HG03280 (cell line): ENCODE data around the gene GPRIN2.
"Not testable (repeated sequence)": the region's sequence is repeated elsewhere in the genome, so short reads cannot be mapped to it uniquely, and the experiment has no call there.

ENCODE experiments used
- ATAC-seq: cut with Tn5 transposase; IDR thresholded peaks from one replicate; pipeline ENCODE4 v1.9.1; 2021; ENCODE audit warnings: mild to moderate bottlenecking, moderate library complexity; ENCODE audit not compliant: unreplicated experiment

GPRIN2 gene

DNA sequence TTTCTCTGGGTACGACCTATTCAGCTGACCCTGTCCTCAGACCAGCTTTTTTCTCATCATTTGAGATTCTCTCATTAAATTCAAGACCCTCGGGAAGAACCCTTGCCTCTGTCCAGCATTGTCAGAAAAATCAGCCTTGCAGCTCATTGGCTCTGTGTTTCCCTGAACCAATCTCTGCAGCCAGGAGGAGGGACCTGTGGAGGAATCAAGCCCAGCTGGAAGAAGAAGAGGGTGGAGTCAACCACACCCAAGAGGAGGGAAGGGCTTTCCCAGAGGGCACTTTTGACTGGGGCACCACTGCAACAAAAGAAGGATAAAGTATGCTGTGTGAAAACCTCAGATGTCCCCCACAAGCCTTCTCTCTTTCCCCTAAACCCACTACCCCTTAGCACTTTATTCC is 14.2 kb upstream of the GPRIN2 start:
- ATAC-seq: not testable (repeated sequence)

DNA sequence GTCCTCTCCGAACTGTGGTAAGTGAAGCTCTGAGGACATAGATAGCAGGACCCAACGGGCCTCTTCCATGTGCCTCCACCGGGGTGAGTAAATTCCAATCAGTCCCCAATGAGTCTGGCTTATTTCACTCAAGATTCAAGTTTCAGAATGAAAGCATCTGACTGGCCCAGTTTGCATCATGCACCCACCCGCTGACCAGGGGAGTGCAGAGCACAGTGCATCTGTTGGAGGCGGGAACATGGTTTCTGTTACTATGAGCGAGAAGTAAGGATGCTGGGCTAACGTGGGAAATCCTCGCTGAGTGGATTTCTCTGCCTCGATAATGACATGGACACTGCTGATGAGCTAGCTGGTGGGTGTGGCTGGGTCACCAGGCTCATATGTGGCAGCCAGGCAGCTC is 10.7 kb upstream of the GPRIN2 start:
- not testable (repeated sequence) for ATAC-seq

DNA sequence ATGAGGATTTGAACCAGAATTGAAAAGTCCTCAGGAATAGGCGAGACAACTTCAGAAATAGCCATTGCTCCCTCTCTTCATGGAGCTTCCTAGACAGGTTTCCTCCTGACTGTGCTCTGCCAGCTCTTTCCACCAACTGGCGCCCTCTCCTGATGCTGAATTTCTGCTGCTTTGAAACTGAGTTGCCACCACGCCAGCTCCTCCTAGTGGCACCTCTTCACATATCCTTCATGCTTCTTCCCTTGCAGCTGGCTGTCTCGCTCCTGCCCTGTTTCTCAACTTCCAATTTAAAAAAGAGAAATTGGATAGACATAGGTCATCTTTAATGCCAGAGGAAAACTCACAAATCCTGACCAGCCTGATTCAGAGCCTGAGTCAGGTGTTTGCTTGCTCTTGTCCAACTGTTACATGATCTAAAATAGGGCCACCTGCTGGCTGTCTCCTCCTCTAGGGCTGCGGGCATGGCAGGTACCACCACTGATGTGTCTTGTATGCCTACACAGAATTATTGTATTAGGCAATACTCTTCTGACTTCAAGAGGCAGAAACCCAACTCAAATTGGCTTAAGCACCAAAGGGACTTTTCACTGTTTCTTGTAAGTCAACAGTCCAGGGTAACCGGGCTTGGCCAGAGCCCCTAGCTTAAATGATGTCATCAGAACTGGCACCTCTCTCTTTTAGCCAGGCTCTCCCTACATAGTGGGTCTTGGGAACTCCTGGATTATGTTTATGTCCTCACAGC is 9.3 kb upstream of the GPRIN2 start:
- peak; percentile 58 for ATAC-seq

DNA sequence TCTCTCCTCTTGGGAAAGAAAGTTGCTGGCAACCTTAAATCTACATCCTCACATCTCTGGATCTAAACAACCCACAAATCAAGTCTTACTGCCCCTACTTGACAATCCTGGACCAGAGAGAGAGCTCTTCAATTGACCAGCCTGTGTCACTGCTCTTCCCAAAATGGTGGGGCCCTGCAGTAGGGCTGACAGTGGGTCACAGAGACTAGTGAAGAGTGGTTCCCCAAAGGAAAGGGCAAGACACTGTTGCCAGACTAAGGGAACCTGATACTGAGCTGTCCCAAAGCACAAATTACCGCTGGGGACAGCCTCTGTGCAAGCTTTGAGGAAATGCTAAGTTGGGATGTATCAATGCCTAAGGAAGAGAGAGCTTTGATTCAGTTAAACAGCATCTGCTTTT is 4.5 kb upstream of the GPRIN2 start:
- ATAC-seq: no peak

DNA sequence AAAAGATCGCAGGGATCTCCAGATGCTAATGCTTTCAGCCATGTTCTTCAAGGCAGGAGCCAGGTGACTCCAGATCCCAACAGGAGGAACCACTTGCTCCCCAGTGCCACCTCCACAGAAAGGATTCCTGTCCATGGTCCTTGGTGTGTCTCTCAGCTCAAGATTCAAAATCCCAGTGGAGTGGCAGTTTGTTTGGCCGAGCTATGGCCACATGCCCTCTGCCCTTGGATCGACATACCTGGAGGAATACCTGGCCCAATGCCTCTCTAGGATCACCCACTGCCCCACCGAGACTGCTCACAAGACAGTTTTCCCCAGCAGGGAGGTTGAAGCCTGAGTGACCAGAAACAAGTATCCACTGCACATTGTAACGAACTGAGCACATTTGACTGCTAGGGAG is 3.9 kb upstream of the GPRIN2 start:
- no peak for ATAC-seq

DNA sequence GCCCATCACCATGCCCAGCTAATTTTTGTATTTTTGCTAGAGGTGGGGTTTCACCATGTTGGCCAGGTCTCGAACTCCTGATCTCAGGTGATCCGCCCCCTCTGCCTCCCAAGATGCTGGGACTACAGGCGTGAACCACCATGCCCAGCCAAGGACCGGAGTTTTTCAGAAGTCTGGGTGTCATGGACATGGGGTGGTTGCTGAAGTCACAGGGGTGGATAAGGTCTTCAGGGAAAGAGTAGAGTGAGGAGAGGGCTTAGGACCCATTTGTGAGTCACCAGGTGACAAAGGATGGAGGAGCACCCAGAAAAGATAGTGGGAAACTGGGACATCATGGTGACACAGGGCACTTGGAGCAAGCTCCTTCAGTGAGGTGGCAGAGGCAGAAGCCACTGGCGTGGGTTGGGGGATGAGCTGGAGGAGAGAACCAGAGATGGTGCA is 2.8 kb upstream of the GPRIN2 start:
- no peak for ATAC-seq

DNA sequence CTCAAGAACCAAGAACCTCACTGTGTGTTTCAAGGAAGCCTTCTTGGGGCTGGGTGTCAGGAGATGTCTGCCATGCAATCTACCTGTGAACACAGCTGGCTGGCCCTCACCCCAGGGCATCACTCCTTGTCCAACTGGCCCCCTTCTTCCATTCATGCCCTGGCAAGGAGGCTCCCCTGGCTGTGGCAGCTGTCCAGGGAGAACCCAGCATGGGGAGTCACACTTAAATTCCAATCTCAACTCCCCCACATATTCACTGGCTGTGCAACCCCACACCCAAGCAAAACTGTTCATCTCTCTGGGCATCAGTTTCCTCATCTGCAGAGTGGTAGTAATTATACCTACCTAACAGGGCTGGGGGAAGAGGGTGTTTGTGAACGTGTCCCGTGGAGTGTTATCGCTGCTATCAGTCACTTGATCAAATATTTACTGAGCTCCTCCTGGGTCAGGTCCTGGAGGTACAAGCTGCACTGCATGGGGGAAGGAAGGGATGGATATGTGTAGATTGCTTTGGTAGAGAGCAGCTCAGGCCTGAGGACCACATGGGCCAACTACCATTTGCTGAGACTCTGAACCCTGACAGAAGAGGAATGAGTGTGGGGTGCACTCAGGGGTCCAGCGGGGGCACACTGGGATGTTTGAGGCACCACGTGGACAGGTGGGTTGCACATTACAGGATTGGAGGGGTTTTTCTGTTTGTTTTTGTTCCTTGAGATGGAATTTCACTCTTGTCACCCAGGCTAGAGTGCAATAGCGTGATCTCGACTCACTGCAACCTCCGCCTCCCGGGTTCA is 2.1 kb upstream of the GPRIN2 start:
- ATAC-seq: no peak

DNA sequence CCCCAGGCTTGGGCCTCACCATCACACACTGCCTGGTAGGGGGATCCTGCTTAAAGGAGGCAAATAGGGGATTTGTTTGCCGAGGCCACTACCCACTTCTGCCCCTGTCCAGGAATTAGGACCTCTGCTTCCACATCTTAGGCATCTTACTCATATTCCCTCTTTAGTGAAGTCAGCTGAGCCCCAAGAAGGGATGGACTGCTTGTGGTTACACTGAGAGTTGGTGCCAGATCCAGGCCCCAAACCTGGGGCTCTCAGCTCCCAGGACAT is 1.6 kb upstream of the GPRIN2 start:
- ATAC-seq: no peak

DNA sequence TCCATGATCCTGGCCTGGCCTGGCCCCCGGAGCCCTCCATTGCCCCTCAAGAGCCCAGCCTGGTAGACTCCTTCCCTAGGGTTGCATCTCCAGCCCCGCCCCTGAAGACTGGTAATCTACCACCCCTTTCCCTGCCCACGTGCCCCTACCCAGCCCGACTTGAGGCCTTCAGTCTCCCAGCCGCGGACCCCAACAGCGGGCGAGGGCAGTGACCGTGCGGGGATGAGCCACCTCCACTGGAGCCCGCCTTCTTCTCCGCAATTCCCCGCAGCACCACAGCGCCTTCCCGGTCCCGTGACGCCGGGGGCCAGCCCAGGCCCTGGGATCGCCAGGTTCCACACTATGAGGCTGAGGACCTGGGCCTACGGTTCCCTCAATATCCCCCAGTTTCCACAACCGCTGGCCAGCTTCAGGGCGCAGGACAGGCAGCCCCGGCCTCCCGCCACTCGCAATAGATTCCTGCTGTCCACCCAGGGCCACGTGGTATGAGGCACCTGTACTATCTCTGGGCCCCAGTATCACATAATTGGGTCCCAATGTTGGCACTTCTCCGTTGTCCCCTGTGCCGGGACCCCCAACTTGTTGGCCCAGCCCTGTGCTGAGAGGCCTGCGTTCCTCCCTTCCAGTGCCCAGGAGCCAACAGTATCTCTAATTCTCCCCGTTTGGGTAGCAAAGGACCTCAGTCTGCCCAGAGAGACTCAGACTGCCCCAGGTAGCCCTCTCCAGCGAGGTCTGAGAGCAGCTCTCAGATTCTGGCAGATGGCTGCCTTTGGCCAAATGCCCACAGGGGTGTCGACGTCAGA is 1.1 kb upstream of the GPRIN2 start:
- ATAC-seq: no peak

DNA sequence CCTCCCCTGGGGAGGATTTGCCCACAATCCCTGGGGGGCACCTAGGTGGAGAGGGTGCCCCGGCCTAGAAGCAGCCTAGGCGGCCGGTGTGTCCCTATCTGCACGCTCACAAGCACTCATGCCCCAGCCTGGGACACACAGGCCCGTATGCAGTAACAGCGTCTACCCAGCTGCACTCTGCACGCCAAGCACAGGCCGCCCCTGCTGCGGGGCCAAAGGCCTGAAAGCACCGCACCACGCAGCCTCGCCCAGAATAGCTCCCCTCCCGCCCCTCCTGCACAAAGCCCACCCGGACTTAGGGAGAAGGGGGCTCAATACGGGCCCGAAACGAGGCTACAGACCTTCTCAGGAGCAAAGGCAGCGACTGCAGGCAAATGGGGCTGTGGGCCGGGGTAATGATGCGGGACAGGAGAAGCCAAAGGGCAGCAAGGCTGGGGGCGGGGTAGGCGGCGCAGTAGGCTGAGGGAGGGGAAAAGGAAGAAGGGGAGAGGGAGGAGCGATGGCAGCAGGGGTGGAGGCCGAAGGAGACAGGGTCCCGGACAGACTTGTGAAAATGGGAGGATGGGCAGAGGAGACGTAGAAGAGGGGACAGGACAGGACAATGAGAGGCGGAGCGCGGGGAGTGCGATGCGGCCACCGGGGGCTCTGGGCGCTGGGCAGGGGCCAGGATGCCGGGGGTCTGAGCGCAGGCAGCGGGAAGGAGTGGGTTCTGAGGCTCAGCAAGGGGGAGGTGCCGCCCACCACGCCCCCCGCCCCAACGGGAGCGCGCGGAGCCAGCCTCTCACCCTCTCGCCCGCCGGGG is 544 bp downstream of the GPRIN2 start:
- no peak for ATAC-seq

DNA sequence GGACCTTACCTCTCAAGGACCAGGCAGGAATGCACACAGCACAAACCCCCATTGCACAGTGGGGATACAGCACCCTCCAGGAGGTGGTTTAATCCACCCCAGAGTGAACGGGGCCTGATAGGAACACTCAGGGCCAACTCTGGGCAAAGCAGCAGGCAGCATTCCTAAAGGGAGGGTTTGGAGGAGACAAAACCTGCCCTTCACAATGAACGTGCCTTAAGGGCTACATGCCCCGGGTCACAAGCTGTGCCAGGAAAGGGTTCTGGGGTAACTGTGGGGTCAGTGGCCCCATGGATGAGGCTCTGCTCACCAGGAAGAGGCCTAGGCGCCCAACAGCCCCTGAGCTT is 1.1 kb downstream of the GPRIN2 start:
- no peak for ATAC-seq

DNA sequence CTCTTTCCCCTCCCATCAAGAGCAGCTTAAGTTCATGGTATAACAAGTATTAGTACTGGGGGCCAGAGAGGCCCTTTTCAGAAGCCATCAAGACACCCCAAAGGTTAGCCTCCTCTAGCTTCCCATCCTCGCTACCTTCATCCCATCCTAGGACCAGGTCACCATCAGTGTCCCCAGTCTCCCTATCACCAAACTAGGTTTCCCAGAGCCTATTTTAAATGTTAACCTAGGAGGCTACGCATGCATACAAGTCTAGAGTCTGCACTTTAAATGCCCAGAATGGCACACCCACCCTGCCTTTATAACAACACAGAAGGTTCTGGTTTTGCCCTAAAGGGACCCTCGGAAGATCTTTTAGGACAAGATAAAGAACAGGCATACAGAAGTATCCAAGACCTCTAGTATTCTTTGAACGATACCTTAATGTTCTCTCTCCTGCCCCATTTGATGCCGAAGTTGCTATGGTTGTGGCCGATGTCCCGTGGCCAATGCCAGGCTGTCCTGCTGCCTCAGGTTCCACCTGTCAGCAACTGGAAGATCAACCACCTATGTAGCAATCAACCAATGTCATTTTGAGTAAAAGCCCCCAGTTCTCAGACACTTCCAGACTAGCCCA is 2.2 kb downstream of the GPRIN2 start:
- no peak for ATAC-seq

DNA sequence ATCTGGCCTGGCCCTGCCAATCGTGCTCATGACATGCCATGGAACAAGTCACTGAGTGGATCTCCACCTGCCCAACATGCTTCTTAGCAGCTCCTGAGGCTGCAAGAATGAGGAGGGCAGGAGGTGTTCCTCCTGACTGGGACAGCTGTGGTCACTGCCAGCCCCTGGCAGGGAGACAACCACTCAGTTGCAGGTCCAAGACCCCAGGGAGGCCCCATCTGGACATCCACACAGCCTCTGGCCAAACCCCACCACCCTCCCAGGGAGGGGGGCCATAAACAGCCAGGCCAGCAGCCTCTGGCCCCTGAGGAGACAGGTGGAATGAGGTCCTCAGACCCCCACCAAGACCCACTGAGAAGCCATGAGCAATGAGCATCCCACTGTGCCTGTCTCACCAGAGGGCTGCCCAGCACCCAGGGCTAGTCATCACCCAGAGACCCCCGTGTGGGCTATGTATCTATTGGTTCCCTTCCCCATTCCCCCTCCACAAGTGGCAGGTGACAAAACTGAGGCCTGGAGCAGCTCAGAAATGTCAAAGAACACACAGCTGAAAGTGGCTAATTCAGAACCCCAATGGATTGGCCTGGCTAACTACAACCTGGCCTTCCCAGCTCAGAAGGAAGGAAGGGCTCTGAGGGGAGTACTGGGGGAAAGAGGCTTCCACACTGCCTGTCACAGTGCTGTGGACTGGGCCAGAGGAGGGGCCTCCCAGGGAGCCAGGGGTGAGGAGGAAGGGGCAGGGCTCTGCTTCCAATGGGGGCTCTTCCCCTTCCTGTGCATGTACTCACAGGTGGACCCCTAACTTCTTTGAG is 3.0 kb downstream of the GPRIN2 start:
- ATAC-seq: no peak

DNA sequence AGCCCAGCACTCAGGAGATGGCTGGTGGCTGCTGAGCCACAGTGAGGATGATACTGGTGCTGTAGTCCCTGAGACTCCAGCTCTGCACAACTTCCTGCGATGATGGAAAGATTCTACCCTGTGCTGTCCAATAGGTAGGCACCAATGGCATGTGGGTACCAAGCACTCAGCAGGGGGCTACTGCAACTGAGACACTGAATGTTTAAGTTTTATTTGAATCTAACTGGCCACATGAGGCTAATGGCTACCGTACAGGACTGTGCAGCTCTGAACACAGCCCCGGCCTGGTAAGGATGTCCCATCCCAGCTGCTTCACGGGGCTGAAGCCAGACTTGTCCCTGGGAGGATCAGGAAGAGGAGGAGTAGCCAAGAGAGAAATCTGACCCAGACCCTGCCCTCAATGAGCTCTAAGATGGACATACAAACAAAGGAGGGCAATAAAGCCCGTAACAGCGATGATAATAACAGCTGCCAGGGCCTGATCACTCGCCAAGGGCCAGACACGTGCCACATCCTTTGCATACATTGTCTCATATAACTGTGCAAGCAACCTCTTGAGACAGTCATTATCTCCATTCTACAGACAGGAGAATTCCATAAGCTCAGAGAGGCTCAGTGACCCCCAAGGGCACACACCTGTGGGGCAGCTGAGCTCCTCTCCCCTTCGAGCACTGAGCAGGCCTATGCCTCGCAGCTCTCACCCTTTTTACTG is 3.8 kb downstream of the GPRIN2 start:
- no peak for ATAC-seq

DNA sequence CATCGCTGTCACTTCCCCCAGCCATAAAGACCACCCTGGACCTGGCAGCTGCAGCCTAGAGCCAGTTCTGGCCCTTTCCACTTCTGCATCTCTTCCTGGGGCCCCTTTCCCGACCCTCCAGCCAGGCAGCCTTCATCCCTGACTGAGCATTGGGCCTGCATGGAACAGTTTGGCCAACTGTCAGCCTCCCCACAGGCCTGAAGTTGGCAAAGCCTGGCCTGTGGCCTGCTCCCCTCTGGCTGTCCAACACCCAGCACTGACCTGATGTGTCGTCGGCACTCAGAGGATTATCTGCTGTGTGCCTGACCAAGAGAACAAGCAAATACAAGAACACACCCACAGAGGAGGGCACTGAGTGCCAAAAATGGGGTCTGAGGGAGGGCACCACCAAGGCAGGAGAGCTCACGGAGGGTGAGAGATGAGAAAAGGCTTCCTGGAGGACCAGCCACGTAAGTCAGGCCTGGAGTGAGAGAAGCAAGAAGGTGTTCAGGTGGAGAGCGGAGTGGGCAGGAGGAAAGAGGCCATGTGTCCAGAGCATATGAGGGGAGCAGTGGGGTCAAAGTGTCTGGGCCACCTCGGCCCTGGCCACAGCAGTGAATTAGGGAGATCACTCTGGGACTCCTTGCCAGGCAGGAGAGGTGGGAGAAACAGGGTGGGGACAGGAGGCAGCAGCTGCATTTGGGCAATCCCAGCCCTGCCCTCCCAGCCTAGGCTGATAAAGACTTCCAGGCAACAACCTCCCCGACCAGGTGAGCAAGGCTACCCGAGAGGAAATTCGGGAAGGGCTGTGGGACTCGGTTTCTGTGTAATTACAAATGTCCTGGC is 4.5 kb downstream of the GPRIN2 start:
- ATAC-seq: no peak

DNA sequence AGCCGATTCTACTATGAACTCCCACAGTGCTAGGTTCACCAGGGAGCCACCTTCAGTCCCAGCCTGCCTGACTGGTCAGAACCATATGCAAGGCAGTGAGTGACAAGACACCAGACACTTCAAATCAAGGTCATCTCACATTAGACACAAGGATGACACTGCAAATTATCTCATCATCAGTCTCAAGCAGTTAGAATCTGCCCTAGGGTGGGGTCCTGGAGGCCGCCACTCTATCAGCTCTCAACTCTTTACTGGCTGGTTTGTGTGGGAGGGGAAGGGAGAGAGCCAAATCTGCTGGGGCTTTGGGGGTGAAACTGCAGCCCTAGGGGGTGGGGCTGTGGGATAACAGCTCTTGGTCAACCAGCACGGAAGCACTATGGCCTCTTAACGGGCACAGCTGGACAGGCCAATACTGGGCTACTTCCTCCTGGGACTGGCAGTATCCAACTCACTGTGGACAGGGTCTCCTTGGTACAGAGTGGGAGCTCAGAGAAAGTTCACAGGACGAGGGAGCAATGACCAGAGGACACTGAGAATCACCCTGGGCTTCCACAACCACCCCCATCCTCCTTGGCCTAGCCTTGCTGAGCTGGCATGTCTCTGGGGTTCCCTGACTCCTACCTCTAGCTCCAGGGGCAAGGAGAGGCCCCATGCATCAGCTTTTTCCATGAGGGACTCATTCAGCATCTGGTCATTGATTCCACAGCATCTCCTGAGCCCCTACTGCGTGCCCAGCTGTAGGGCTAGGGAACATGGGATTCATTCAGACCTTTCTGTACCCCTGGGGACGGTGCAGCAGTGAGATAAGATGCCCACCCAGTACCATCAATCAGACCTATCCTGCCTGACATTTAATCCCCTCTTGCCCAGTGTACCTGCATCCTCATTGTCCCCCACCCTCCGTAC is 5.4 kb downstream of the GPRIN2 start:
- ATAC-seq: no peak

DNA sequence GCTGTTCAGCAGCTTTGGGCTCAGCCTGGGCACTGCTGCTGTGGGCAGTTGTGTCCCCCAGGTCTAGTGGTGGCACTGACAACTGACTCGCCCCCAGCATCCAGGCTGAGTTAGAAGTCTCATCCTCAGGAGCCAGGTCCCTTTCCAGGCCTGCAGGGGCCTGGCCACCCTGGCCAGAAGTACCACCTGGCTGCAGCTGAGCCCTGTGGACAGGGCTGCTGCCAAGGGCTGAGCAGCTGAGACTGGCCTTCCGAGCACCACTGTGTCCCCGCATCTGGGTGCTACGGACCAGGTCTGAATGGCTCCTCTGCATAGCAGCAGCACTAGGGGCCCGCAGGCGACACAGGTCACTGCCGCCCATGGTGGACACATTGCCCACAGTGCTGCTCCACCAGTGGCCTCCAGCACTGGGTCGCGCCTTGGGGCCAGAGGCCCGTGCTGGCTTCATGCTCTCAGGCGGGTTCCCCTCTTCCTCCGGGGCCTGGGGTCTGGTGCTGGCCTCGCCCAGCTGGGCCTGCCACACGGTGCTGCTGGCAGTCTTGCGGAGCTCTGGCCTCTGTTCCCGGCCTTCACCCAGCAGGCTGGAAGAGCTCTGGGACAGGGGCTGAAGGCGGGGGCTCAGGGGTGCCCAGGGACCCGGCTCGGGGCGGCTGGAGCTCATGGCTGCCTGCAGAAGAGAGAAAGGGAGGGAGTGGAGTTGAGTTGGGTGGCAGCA is 6.2 kb downstream of the GPRIN2 start:
- ATAC-seq: no peak
